Neural cell (in vitro differentiated cells): ENCODE results near the gene ZSCAN31. TPM values are rescaled to one million over a fixed set of nuclear protein-coding genes. Genes with fewer than 3 reads are reported as not detected.

Experiments used
- H2AFZ ChIP-seq: fragments of 200-600, 300-800 bp; sonication (generic), shearing (Covaris generic); 2 replicates; pipeline ENCODE4 v1.6.0; 2014; ENCODE audit warnings: low read depth, mild to moderate bottlenecking, antibody characterized with exemption, low read length, moderate library complexity
- H3F3A ChIP-seq: fragments of 200-600 bp; shearing (Covaris generic); 2 replicates; pipeline ENCODE4 v1.6.1; 2016; ENCODE audit warnings: mild to moderate bottlenecking, moderate library complexity, mixed read lengths, antibody characterized with exemption, low read length; ENCODE audit not compliant: insufficient read depth, poor library complexity, severe bottlenecking
- H3K27ac ChIP-seq: fragments of 200-600, 300-800 bp; sonication (generic), shearing (Covaris generic); 2 replicates; pipeline ENCODE4 v1.5.1; 2014; ENCODE audit warnings: mild to moderate bottlenecking, low read length, moderate library complexity
- H3K27me3 ChIP-seq: fragments of 300-800, 200-600 bp; sonication (generic), shearing (Covaris generic); 2 replicates; pipeline ENCODE4 v1.6.0; 2014; ENCODE audit warnings: mild to moderate bottlenecking, low read depth, low read length, moderate library complexity; ENCODE audit not compliant: insufficient read depth
- H3K36me3 ChIP-seq: fragments of 300-800, 200-600 bp; sonication (generic), shearing (Covaris generic); 2 replicates; pipeline ENCODE4 v1.5.1; 2014; ENCODE audit warnings: mild to moderate bottlenecking, antibody characterized with exemption, low read length, moderate library complexity; ENCODE audit not compliant: insufficient read depth
- H3K4me2 ChIP-seq: fragments of 300-800, 200-600 bp; sonication (generic), shearing (Covaris generic); 2 replicates; pipeline ENCODE4 v1.6.0; 2014; ENCODE audit warnings: mild to moderate bottlenecking, low read length
- H3K4me3 ChIP-seq: fragments of 300-800, 200-600 bp; sonication (generic), shearing (Covaris generic); 2 replicates; pipeline ENCODE4 v1.5.1; 2014; ENCODE audit warnings: mild to moderate bottlenecking, low read length, moderate library complexity
- H3K79me2 ChIP-seq: fragments of 200-600 bp; shearing (Covaris generic); replicated peaks from 2 replicates; pipeline ENCODE4 v1.6.0; 2014; ENCODE audit warnings: mild to moderate bottlenecking, low read length, moderate library complexity; ENCODE audit not compliant: insufficient read depth
- H3K9ac ChIP-seq: fragments of 300-800, 200-600 bp; sonication (generic), shearing (Covaris generic); 2 replicates; pipeline ENCODE4 v1.6.1; 2016; ENCODE audit warnings: mild to moderate bottlenecking, low read length, mixed read lengths
- H3K9me2 ChIP-seq: fragments of 200-600 bp; shearing (Covaris generic); 2 replicates; pipeline ENCODE4 v1.6.1; 2016; ENCODE audit warnings: mild to moderate bottlenecking, low read length, mixed read lengths; ENCODE audit not compliant: insufficient read depth
- H3K9me3 ChIP-seq: fragments of 200-600, 300-800 bp; sonication (generic), shearing (Covaris generic); 2 replicates; pipeline ENCODE4 v1.6.1; 2016; ENCODE audit warnings: mild to moderate bottlenecking, mixed run types, low read length, moderate library complexity, mixed read lengths
- H4K20me1 ChIP-seq: fragments of 200-600 bp; shearing (Covaris generic); 2 replicates; pipeline ENCODE4 v1.6.1; 2016; ENCODE audit warnings: mild to moderate bottlenecking, mixed run types; ENCODE audit not compliant: insufficient read depth
- CTCF ChIP-seq: fragments of 450-650 bp; IDR thresholded peaks from 2 replicates; pipeline ENCODE4 v1.5.1; 2014; ENCODE audit warnings: antibody characterized with exemption, mild to moderate bottlenecking, moderate library complexity; ENCODE audit not compliant: poor library complexity, severe bottlenecking
- EP300 ChIP-seq: fragments of 450-650 bp; conservative IDR thresholded peaks from 2 replicates; pipeline ENCODE4 v1.6.1; 2014; ENCODE audit warnings: antibody characterized with exemption, mild to moderate bottlenecking, moderate library complexity; ENCODE audit not compliant: poor library complexity, severe bottlenecking
- EZH2 ChIP-seq: fragments of 200-600, 300-800 bp; shearing (Covaris generic), sonication (generic); IDR thresholded peaks from 2 replicates; pipeline ENCODE4 v1.6.1; 2014; ENCODE audit warnings: antibody characterized with exemption, low read length, borderline replicate concordance, mild to moderate bottlenecking; ENCODE audit not compliant: insufficient read depth, poor library complexity, severe bottlenecking
- MXI1 ChIP-seq: fragments of 450-650 bp; conservative IDR thresholded peaks from 2 replicates; pipeline ENCODE4 v1.6.1; 2014; ENCODE audit warnings: antibody characterized with exemption, mild to moderate bottlenecking; ENCODE audit not compliant: poor library complexity, severe bottlenecking
- POLR2AphosphoS5 ChIP-seq: IDR thresholded peaks from 2 replicates; pipeline ENCODE4 v1.6.1; 2012
- RAD21 ChIP-seq: fragments of 450-650 bp; conservative IDR thresholded peaks from 2 replicates; pipeline ENCODE4 v1.6.1; 2014; ENCODE audit warnings: antibody characterized with exemption, mild to moderate bottlenecking, moderate library complexity
- REST ChIP-seq: IDR thresholded peaks from 2 replicates; pipeline ENCODE4 v1.6.1; 2012; ENCODE audit warnings: borderline replicate concordance
- SMC3 ChIP-seq: fragments of 450-650 bp; conservative IDR thresholded peaks from 2 replicates; pipeline ENCODE4 v1.6.1; 2014; ENCODE audit warnings: antibody characterized with exemption, mild to moderate bottlenecking, moderate library complexity; ENCODE audit not compliant: poor library complexity
- TAF1 ChIP-seq: IDR thresholded peaks from 2 replicates; pipeline ENCODE4 v1.6.1; 2012; ENCODE audit warnings: low read depth
- polyA plus RNA-seq: library from polyadenylated mRNA; depleted of rRNA; stranded (reverse); fragments of >200 nt; gene quantifications from 2 replicates; pipeline ENCODE4 v1.2.3, GENCODE V29; 2014

ZSCAN31 gene
- polyA plus RNA-seq, 1 donor from 2014 or later = 2.6 TPM

GRCh38 chr6:28353356-28353755 lies 17.4 kb upstream of the ZSCAN31 start:
- Histone ChIP-seq H3K79me2 (peaks cover 30% of the 10 kb centered on the region), H2AFZ (no peak overlapping the region), H3K27ac (no peak overlapping the region), H3K4me2 (no peak overlapping the region), H3K27me3 (no peaks in the 10 kb centered on the region), H3K4me3 (no peak overlapping the region), H3F3A (peaks cover 3% of the 10 kb centered on the region), H3K9me2 (no peaks in the 10 kb centered on the region), H3K36me3 (no peaks in the 10 kb centered on the region), H4K20me1 (no peaks in the 10 kb centered on the region), H3K9ac (no peak overlapping the region), H3K9me3 (no peaks in the 10 kb centered on the region)
- TF ChIP-seq MXI1 = no peak
- no peak for TF ChIP-seq CTCF
- no peak for TF ChIP-seq EP300
- no peak for TF ChIP-seq SMC3
- TF ChIP-seq EZH2 = no peak
- TF ChIP-seq RAD21 = no peak
- TF ChIP-seq TAF1 = no peak
- TF ChIP-seq POLR2AphosphoS5 = no peak
- no peak for TF ChIP-seq REST

- Histone ChIP-seq H3K4me3 (peak overlapping the region; percentile 74), H3K36me3 (no peaks in the 10 kb centered on the region), H3K27me3 (no peaks in the 10 kb centered on the region), H3F3A (peaks cover 3% of the 10 kb centered on the region), H3K9me3 (no peaks in the 10 kb centered on the region), H3K9me2 (no peaks in the 10 kb centered on the region), H2AFZ (no peak overlapping the region), H3K27ac (no peak overlapping the region), H4K20me1 (no peaks in the 10 kb centered on the region), H3K4me2 (peak overlapping the region; percentile 89), H3K9ac (no peak overlapping the region), H3K79me2 (peaks cover 30% of the 10 kb centered on the region)
- TF ChIP-seq REST = no peak
Measured at GRCh38 chr6:28351493-28351925, 15.6 kb upstream of the ZSCAN31 start.
